ENCODE measurements around the gene CD300LG.
"Not testable (repeated sequence)": the region's sequence is repeated elsewhere in the genome, so short reads cannot be mapped to it uniquely, and the experiment has no call there.

CD300LG gene

DNA sequence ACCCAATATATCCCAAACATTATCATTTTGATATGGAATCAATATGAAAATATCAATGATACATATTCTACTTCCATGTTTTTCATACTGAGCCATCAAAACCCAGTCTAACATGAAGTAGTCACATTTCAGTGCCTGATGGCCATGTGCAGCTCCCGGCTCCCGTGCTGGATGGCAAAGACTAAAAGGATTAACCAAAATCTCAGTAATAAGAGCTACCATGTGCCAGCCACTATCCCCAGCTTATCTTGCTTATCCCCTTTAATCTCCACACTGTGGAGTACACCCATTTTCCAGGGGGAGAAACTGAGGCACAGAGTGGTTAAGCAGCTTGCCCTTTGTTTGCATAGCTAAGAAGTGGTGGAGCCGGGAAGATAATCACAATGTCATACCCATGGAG is 9.2 kb downstream of the CD300LG start:
- DNase-seq, result no peak

DNA sequence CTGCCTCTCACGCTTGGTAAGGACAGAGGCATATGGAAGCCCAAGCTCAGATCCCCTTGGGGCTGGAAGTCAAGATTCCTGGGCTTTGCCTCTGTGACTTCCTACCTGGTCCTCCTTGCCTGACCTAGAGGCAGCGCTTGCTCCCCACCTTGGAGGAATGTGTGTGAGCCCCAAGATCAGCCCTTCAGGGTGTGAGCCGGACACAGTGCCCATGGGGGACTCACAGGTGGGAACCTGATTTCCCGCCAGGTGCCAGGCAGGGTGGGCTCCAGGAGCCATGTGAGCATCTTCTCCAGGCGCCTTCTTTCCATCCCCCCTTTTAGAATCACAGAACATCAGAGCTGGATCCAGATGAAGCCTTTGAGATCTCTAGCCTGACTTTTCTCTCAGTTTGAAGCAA is 10.2 kb downstream of the CD300LG start:
- no peak for DNase-seq

DNA sequence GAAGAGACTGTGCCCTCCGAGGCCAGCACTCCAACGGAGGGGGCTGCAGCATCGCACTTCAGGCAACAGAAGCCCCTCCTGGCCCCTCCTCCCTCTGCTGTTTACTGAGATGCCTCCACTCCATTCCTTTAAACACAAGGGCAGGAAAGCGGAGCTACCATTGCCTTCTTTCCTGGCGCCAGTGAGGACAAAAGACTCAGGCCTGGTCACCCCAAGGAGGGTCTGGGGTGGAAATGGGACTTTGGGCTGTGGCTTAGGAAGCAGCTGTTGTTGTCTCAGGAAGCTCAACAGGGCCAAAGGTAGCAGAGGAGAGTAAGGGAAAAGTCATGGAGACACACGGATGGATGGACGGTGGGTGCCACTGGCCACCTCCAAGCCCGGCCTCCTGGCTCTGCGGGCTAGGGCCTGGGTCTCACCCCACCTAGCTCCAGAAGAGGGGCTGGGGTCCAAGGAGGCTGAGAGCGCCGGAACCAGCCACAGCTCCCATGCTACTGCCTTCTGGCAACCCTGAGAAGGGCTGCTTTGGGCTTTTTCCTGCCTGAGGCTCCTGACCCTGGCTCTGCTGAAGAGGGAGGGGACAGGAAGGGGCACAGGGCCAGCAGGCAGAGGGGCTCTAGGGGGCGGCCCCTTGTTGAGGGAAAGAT is 11.1 kb downstream of the CD300LG start:
- DNase-seq, result no peak

DNA sequence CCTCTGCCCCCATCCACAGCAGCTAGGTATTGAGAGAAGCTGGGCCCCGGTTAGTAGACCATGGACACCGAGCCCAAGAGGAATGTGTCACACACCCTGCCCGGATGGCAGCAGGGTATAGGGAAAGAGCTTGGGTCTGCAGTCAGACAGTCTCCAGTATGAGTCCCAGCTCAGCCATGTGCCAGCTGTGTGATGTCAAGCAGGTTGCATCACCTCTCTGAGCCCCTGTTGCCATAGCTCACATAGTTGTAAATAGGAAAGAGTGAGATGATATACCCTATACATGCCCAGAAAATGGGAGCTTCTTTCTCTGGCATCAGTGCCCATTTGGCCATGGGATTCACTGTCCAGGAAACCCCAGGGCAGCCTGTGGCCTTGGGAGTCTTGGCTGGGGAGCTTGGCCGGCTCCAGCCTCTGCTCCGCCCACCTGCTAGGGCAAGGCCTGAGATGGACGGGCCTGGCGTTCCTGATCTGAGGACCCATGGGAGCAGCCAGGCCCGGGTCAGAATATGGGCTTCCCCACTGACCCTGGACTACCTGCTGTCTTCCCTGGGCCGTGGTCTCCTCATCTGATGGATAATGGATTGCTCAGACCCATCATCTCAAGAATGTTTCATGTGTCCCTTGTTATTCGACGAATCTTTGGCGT is 13.2 kb downstream of the CD300LG start:
- DNase-seq, result no peak

DNA sequence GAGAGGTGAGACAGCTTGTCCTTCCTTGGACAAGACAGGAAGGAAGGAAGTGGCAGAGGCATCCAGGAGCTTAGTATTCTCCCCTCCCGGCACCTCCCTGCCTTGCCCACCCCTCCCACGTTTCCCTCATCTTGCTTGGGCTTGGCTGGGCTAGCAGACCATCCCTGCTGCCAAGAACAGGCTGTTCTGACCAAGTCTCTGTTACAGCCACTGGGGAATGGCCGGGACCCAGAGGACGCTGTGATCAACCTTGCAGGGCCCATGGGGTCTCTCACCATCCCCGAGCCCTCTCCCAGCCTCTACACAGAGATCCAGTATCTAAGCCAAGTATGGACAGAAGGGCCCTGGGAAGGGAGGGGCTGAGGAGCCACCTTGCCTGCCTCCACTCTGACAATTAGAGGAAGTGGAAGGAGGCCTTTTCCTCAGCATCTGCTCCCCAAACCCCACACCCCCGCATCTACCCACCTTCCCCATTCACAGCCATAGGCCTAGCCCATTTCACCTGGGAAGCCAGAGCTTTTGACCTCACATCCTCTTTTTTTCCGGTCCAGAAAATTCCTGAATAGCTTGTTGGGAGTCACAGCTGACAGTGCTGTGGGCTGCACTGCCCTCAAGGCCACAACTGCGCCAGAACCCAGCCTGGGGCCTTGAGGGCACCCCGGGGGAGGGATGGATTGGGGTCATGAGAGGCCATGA is 14.1 kb downstream of the CD300LG start:
- no peak for DNase-seq

DNA sequence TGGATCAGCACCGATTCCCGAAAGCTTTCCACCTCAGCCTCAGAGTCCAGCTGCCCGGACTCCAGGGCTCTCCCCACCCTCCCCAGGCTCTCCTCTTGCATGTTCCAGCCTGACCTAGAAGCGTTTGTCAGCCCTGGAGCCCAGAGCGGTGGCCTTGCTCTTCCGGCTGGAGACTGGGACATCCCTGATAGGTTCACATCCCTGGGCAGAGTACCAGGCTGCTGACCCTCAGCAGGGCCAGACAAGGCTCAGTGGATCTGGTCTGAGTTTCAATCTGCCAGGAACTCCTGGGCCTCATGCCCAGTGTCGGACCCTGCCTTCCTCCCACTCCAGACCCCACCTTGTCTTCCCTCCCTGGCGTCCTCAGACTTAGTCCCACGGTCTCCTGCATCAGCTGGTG is 15.0 kb downstream of the CD300LG start:
- DNase-seq, result no peak

DNA sequence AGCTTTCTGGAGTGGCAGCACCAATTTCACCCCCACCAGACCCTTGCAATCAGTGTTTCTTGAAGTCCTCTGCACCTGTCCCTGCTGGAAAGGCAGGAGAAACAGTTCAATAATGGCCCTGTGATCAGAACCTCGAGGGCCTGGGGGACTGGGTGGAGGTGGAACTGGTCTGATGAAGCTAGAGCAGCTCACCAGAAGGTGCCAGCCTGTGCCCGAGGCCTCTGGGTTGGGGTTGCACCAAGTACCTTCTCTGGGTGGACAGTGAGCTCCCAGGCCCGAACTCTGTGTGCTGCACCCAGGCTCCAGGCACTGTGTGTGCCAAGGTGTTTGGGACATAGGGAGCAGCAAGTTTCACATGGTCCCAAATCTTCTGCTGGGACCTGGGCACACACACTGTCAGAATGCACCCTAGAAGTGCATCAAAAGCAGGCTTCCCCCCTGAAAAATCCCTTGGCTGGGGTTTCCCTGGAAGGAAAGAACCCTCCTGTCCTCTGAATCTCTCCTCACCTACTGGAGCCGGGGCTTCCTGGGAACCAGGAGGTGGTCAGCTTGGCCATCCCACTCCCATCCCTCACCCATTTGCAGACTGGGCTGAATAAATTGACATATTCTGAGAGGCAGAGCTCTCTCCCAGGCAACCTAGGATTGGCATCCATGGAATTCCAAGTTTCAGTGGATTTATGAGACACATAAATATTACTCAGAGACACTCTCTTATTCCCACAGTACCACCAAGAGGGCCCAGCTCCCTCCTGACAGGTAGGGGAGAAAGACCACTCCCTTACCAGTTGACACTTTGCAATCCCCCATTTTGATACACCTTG is 17.4 kb downstream of the CD300LG start:
- no peak for DNase-seq

DNA sequence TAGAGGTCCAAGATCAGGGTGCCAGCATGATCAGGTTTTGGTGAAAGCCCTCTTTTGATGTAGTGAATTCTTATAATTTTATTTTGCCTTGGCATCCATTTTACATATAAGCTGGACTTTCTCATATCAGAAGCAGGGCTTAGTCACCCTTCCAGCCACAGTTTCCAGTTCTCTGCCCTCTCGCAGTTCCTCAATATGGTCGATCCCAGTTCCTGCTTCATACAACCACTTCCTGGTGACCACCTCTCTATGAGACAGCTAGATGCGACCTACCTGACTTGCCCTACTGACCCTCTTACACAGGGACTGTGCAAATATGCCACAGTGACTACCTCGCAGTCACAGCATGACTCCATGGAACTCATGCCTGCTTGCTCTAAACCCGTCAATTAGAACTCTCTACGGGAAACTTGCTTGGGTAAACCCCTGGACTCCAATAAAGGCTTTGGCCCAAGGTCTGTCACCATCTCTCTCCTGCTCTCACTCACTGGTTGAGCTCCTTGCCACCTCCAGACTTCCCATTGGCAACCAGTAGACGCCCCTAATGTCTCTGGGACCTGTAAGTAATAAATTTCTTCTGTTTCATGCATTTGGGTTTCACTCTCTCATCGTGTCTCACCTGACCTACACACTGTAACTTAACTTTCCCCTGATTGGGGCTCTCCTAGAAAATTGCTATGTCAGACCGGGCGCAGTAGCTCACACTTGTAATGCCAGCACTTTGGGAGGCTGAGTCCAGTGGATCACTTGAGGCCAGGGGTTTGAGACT is 21.4 kb downstream of the CD300LG start:
- DNase-seq, result no peak

DNA sequence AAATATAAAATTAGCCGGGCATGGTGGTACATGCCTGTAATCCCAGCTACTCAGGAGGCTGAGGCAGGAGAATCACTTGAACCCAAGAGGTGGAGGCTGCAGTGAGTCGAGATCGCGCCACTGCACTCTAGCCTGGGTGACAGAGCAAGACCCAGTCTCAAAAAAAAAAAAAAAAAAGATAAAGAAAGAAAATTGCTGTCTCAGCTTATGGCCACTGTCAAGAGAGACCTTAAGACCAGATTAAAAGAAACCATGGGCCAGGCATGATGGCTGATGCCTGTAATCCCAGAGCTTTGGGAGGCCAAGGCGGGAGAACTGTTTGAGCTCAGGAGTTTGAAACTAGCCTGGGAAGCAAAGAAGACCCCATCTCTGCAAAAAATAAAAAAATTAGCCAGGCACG is 22.1 kb downstream of the CD300LG start:
- DNase-seq, result not testable (repeated sequence)

DNA sequence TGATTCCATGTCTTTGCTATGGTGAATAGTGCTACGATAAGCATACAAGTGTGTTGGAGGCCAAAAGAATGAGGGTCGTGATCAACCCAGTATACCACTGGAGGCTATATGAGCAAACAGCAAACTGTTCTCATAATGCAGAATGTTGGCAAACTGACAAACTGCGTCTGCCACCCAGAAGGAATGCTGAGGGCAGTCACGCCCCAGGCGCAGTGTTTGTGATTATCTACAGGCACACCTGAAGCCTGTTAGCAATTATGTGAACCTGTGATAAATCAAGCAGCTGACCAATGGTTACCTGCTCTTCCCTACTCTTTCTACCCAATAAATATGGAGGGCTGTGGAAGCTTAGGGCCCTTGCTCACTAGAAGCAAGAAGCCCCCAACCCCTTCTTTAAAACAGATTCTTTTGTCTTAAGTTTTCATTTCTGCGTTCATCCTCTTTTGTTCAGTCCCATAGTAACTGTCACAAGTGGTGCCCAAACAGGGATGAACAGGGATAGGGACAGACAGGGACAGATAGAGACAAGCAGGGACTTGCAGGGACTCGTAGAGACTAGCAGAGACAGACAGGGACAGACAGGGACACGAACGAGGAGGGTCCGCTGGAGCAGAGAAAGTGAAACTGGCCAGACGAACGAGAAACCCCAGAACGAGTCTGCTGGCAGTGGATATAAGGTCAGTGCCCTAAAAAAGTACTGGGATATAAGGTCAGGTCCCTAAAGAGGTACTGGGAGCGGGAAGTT is 25.1 kb downstream of the CD300LG start:
- no peak for DNase-seq

DNA sequence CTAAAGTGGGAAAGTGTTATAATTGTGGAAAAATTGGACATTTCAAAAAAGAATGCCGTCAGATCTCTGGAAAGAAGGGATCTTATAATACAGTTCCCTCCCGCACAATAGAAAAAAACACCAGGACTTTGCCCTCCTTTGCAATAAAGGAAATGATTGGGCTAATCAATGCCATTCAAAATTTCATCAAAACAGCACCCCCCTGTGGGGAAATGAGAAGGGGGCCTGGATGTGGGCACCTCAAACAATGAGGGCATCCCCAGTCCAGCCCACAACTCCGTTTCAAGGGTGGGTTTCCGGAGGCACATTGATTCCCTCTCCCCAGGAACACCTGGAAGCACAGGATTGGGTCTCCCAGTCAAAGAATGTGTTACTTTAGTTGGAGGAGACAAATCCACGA is 26.1 kb downstream of the CD300LG start:
- no peak for DNase-seq

DNA sequence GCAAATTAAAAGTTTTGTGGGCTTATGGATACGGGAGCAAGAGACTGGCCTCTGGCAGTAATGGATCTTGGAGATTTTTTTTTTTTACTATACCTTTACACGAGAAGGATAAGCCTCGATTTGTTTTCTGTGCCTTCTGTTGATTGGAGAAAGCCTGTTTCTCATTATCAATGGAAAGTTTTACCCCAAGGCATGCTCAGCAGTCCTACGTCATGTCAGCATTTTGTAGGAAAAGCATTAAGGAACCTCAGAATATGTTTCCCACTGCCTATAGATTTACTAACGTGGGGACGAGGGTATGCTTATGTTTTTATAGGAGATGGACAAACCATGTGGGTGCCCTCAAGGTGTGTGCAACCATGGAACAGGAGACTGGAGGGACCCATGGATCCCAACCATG is 26.8 kb downstream of the CD300LG start:
- DNase-seq, result no peak

DNA sequence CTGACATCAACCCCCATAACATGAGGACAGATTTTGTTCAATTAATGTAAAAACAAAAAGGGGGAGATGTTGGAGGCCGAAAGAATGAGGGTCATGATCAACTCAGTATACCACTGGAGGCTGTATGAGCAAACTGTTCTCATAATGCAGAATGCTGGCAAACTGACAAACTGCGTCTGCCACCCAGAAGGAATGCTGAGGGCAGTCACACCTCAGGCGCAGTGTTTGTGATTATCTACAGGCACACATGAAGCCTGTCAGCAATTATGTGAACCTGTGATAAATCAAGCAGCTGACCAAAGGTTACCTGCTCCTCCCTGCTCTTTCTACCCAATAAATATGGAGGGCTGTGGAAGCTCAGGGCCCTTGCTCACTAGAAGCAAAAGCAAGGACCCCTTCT is 27.3 kb downstream of the CD300LG start:
- no peak for DNase-seq

DNA sequence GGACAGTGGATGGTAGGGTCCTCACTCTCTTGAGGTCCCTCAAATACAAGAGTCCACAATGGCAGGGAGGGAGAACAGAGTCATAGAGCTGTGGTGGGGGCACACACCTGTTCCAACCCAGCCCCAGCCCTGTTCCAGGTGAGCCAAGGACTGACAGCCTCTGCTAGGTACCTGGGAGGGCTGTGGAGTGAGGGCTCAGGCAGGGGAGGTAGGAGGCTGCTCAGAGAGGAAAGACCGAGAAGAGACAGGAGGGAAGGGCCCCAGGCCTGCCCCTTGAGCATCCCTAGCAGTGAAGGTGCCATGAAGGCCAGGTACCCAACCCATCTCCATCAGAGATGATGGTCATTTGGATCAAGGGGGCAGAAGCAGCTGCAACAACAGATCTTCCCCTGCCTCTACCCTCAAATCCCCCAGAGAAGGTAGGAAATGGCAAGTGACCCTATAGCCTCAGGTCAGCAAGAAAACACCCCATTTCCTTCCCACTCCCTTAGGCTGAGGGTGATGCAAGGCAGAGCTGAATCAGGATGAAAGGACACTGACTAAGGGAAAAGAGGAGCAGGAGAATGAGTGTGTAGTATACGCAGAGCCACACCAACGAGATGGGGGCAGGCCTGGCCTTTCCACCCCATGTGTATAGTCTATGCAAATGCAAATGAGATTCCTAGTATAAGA is 28.6 kb downstream of the CD300LG start:
- DNase-seq, result no peak

DNA sequence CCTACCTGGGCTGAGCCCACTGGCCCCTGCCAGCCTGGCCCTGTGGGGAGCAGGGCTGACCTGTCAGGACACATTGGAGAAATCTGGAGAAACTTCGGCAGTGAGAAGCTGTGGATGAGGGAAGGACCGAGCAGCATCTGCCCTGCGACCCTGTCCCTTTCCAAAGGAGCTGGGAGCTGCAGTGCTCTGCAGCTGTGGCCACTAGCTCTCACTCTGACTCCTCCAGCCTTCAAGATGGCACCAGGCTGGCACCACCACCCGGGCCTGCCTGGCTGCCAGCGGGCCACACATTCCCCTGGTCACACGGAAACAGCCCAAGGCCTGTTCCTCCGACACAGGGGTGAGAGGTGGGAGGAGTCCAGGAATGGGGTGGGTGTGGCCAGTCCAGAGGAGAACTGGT is 30.1 kb downstream of the CD300LG start:
- DNase-seq, result no peak

DNA sequence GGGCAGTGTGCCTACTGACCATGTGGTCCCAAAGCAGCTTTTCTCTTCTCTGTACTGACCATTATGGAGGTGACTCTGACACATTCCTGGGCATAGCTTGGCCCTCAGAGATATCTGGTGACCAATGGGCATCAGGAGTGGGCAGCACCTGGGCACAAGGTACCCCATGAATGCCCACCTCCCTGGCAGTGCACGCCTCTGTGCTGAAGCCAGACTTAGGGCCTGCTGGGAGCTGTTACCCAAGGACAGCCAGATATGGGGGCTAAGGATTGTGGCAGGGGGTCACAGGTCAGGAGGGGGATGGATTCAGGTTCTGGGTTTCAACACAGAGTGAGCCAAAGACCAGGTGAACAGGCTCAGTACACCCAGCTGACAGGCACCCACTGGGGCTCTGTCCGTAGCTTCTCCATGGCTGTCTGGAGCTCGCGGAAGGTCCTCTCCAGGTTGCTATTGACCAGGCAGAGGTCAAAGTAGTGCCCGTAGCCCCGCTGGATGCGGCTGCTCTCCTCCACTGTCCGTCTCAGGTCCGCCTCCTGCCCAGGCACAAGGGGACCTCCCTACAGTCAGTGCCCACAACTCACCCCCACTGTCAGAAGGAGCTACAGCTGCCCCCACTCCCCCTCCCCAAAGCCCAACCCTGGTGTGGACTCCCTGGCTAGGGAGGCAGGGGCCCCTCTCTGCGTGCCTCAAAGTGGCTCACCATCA is 30.6 kb downstream of the CD300LG start:
- no peak for DNase-seq

DNA sequence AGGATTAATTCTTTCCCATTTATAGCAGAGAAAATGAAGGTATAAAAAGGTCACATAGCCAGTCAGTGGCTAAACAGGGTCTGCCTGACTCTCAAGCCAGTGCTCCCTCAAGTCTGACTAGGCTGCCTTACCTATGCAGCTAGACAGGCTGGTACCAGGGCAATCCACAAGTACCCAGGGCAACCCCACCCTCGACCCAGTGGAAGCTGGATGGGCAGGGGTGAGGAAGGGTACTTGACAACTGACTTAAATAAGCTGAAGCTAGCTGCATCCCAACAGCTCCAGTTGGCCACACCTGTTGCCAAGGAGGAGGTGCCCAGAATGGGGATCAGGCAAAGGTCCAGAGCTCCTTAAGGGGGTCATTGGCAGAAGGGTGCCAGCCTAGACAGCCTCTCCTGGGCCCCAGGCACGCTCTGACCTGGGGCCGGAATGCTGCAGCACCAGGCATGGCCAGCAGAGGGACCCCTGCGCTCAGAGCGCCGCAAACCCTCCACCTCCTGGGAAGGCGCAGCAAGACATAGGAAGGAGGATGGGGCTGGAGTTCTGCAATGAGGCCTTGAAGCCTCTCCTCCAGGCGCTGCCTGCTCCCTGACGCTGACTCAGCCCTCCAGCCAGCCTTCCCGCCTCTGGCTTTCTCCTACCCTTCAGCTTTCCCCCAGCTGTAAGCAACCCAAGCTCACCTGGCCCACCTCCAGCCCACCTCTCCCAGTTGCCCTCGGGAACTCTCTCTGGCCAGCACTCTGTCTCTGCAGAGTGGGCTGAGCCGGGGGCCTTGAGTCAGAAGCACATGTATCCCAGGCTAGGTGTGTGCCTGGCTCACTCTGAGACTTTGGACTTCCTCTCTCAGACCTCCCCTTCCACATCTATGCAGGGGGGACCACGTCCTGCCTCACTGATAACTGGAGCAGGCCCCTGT is 31.5 kb downstream of the CD300LG start:
- DNase-seq, result no peak

DNA sequence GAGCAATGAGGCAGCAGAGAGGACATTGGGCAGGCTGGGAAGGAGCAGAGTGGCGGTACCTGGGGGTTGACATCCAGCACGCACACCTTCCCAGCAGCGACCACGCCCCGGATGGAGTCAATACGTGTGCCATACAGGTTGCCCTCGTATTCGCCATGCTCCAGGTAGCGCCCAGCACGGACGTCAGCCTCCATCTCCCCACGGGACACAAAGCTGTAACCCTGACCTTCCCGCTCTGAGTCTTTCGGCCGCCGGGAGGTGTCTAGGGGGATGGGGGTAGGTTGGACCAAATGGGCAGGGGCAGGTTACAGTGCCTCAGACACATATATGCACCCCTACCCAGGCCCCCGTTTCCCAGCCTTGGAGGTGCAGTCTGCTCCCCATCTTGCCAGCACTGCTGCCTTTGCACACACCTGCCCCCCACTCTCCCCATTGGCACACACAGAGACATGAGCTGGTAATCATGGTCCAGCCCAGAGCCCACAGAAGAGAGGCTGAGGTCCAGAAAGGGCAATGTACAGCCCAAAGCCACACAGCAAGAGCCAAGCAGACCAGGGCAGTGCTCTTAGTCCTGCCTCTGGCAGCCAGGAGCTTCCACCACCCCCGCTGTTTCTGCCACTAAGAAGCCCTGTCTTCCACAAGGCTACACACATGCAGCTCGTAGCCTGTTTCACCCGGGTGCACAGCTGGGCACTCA is 32.9 kb downstream of the CD300LG start:
- no peak for DNase-seq

DNA sequence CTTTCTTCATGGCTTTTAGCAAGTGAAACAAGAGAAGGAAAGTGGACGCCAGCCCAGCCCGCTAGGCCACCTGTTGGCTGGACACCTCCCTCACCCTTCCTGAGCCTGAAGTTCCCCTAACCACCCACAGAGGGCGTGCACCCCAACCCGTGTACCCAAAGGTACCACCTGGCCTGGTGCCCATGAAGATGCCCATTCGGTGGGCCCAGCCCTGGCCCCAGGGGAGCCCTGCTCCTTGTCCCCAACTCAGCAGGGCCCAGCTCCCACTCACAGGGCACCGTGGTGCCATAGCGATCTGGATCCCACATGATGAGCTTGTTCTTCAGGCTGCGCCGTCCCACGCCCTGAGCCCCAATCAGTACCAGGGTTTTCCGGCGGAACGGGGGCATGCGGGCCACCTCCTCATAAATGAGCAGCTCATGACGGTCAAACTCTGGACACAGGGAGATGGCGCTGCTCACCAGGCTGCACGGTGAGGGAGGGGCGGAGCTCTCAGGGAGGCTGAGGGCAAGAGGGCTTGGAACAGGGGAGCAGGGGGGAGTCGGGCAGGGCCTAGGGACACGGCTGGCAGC is 33.5 kb downstream of the CD300LG start:
- DNase-seq, result no peak

All from SHP77 treated with DMSO at 0.1 percent for 48 hours (cell line).